Measurements from ENCODE around the gene DOCK8.
A peak's percentile ranks its signal among the peaks of the same experiment; 100 is the strongest.
"Not testable (repeated sequence)": the region's sequence is repeated elsewhere in the genome, so short reads cannot be mapped to it uniquely, and the experiment has no call there.

The DOCK8 gene

GRCh38 chr9:214648-215493, at the start of gene DOCK8:
DOCK8 (plus strand) TSS chr9:214865; CDS start chr9:214977, 112 bp downstream.
- peak; percentile 53 for DNase-seq (ENCODE audit: extremely low spot score)
- TF ChIP-seq TARDBP (IDR thresholded peaks at IDR 0.05), result no peak
- TF ChIP-seq L3MBTL2 (conservative IDR thresholded peaks at IDR 0.05), result peak; percentile 8; the same call in 1 of the 2 replicates
- ChIA-PET CTCF (no interaction called here), POLR2A (interaction anchor here (1.0 to 1.5 kb wide), 2 partner anchors 9 to 14 kb away, joined by 3 to 6 read pairs; no protein-coding TSS in a partner anchor)

DNA sequence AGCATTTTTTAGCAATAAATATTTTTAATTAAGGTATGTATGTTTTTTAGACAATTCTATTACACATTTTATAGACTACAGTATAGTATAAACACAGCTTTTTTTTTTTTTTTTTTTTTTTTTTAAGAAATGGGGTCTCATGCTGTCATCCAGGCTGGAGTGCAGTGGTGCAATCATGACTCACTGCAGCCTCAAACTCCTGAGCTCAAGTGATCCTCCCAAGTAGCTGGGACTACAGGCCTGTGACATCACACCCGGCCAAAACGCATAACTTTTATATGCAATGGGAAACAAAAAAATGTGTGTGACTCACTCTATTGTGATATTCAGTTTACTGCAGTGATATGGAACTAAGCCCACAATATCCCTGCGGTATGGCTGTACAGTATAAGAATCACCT, 44.9 kb upstream of the DOCK8 start:
- DNase-seq (ENCODE audit: extremely low spot score); CTCF ChIA-PET; POLR2A ChIA-PET: not testable (repeated sequence)

GRCh38 chr9:178140-178825, 36.4 kb upstream of the DOCK8 start:
- CTCF ChIA-PET; POLR2A ChIA-PET; DNase-seq (ENCODE audit: extremely low spot score): not testable (repeated sequence)

GRCh38 chr9:178970-179383, 35.7 kb upstream of the DOCK8 start, which contains the start of gene ZNG1A:
ZNG1A (minus strand) TSS chr9:179056; CDS start chr9:178969, 87 bp downstream.
- POLR2A ChIA-PET; DNase-seq (ENCODE audit: extremely low spot score); CTCF ChIA-PET: not testable (repeated sequence)

- DNase-seq (ENCODE audit: extremely low spot score); POLR2A ChIA-PET; CTCF ChIA-PET: not testable (repeated sequence)
Observed at GRCh38 chr9:199601-200000, 15.1 kb upstream of the DOCK8 start.

- ChIA-PET POLR2A (no interaction called here), CTCF (no interaction called here)
- no peak for DNase-seq (ENCODE audit: extremely low spot score)
- TF ChIP-seq FOXK2 (IDR thresholded peaks at IDR 0.05) (no peak), SUZ12 (IDR thresholded peaks at IDR 0.05) (no peak), HDGF (IDR thresholded peaks at IDR 0.05; ENCODE audit: borderline replicate concordance) (no peak), NFRKB (IDR thresholded peaks at IDR 0.05) (no peak), BHLHE40 (IDR thresholded peaks at IDR 0.05; ENCODE audit: borderline replicate concordance) (no peak), ELF4 (IDR thresholded peaks at IDR 0.05) (no peak), ARNT (IDR thresholded peaks at IDR 0.05) (no peak), CTBP1 (IDR thresholded peaks at IDR 0.05; ENCODE audit: borderline replicate concordance) (no peak), LEF1 (IDR thresholded peaks at IDR 0.05; ENCODE audit: borderline replicate concordance) (no peak), TARDBP (IDR thresholded peaks at IDR 0.05) (no peak), FOXA1 (IDR thresholded peaks at IDR 0.05) (no peak), ZNF384 (IDR thresholded peaks at IDR 0.05) (no peak), FOXM1 (IDR thresholded peaks at IDR 0.05; ENCODE audit: borderline replicate concordance) (no peak), SP1 (IDR thresholded peaks at IDR 0.05) (no peak), L3MBTL2 (conservative IDR thresholded peaks at IDR 0.05) (no peak)
- TF ChIP-seq, protein P1, sequence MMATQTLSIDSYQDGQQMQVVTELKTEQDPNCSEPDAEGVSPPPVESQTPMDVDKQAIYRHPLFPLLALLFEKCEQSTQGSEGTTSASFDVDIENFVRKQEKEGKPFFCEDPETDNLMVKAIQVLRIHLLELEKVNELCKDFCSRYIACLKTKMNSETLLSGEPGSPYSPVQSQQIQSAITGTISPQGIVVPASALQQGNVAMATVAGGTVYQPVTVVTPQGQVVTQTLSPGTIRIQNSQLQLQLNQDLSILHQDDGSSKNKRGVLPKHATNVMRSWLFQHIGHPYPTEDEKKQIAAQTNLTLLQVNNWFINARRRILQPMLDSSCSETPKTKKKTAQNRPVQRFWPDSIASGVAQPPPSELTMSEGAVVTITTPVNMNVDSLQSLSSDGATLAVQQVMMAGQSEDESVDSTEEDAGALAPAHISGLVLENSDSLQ (IDR thresholded peaks at IDR 0.05), result no peak
Observed at GRCh38 chr9:206481-206880, 8.2 kb upstream of the DOCK8 start.

DNA sequence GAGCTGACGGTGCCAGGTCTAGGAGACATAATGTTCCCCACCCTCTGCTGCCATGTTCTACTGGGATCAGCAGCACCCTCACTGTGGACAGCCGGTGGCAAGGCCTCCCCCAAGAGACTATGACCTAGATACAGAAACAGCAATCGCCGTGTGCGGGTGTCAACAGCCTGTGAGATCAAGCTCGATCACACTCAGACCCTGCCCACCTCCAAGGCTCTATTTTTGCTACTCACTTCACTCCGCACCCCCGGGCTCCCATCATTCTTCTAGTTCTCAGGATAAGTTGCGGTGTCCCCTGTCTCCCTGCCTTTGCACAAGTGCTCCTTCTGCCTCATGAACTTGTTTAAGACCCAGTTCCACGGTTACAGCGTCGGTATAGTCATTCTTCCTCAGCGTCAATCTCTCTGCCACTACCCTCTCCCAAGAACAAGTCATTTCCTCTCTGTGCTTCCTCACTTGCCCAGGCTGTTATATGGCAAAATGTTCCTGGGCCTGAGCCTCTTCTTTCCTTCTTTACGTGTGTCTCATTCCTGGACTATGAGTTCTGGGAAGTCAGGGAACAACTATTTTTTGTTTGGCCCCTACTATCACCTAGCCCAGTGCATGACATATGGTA, 5.4 kb upstream of the DOCK8 start:
- TF ChIP-seq ARNT (IDR thresholded peaks at IDR 0.05), result no peak
- no peak for TF ChIP-seq ELF4 (IDR thresholded peaks at IDR 0.05)
- TF ChIP-seq, protein P1 (IDR thresholded peaks at IDR 0.05), result no peak
- TF ChIP-seq FOXM1 (IDR thresholded peaks at IDR 0.05; ENCODE audit: borderline replicate concordance), result no peak
- no peak for TF ChIP-seq SP1 (IDR thresholded peaks at IDR 0.05)
- no peak for TF ChIP-seq CTBP1 (IDR thresholded peaks at IDR 0.05; ENCODE audit: borderline replicate concordance)
- no peak for TF ChIP-seq TARDBP (IDR thresholded peaks at IDR 0.05)
- TF ChIP-seq ZNF384 (IDR thresholded peaks at IDR 0.05), result no peak
- TF ChIP-seq LEF1 (IDR thresholded peaks at IDR 0.05; ENCODE audit: borderline replicate concordance), result no peak
- no peak for TF ChIP-seq NFRKB (IDR thresholded peaks at IDR 0.05)
- TF ChIP-seq FOXA1 (IDR thresholded peaks at IDR 0.05), result no peak
- TF ChIP-seq HDGF (IDR thresholded peaks at IDR 0.05; ENCODE audit: borderline replicate concordance), result no peak
- TF ChIP-seq SUZ12 (IDR thresholded peaks at IDR 0.05), result no peak
- TF ChIP-seq L3MBTL2 (conservative IDR thresholded peaks at IDR 0.05), result no peak
- no peak for TF ChIP-seq FOXK2 (IDR thresholded peaks at IDR 0.05)
- TF ChIP-seq BHLHE40 (IDR thresholded peaks at IDR 0.05; ENCODE audit: borderline replicate concordance), result no peak
- DNase-seq (ENCODE audit: extremely low spot score), result no peak
- ChIA-PET POLR2A (no interaction called here), CTCF (no interaction called here)
